ENCODE data around the gene EGR2. TPM values are rescaled to one million over a fixed set of nuclear protein-coding genes. Genes with fewer than 3 reads are reported as not detected.

The EGR2 gene
- total RNA-seq, 1 experiment from 2014 or later: 2.3 TPM

DNA sequence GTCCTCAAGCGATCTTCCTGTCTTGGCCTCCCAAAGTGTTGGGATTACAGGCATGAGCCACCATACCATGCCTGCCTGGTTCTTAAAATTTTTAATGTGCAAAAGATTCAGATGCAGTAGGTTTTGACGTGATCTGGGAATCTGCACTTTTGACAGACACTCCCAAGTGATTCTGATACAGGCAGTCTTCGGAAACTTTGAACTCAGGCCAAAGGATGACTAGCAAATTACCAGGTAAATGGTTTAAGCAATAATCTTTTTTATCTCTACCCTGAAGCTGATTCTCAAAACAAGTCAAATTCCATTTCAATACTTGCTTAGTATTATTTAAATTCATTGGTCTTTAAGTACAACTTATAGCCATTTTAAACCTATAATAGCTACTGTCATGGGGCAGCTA is 14.3 kb downstream of the EGR2 start:
- Histone ChIP-seq H3K4me3 (replicated peaks in 1 of 2; ENCODE audit: low read depth in 1 of 2, low read length in 2 of 2) (no peak overlapping the region), H3K27me3 (ENCODE audit: insufficient read depth, low read length) (peaks cover 25% of the 10 kb centered on the region), H3K27ac (ENCODE audit: low read depth, low read length) (no peak overlapping the region), H3K9me3 (ENCODE audit: control insufficient read depth in 1 of 2, insufficient read depth in 1 of 2, low read depth in 1 of 2, low read length in 2 of 2) (no peaks in the 10 kb centered on the region), H2AFZ (ENCODE audit: low read depth, low read length, poor library complexity, severe bottlenecking) (no peak overlapping the region), H3K36me3 (ENCODE audit: control insufficient read depth in 1 of 2, insufficient read depth in 2 of 2, low read length in 2 of 2) (no peaks in the 10 kb centered on the region), H4K20me1 (ENCODE audit: insufficient read depth) (peaks cover 7% of the 10 kb centered on the region; the same call in 1 of the 2 replicates), H3K4me2 (ENCODE audit: low read length) (no peak overlapping the region), H3K9ac (ENCODE audit: low read length) (no peak overlapping the region), H3K79me2 (ENCODE audit: insufficient read depth, low read length) (peaks cover 20% of the 10 kb centered on the region), H3K9me2 (ENCODE audit: insufficient read depth) (no peaks in the 10 kb centered on the region), H3K4me1 (ENCODE audit: control insufficient read depth in 1 of 2, insufficient read depth in 2 of 2, low read length in 2 of 2) (peaks cover 4 to 16% of the 10 kb centered on the region in 2 experiments; a peak in 3 of 4 replicates)
- intact Hi-C loops (cut with micrococcal nuclease): no loop called here
- CTCF ChIA-PET: no interaction called here
- BruUV-seq (replicated peaks): no TSS peak
- RAD21 ChIA-PET (ENCODE audit: low non-redundant PET in 1 of 2, low total read pairs in 2 of 2, uncharacterized antibody in 2 of 2, unreplicated experiment in 2 of 2): no interaction called here
- DNase-seq (ENCODE audit: low read depth, low spot score): no peak
- no peak for TF ChIP-seq ELF1 (IDR thresholded peaks at IDR 0.05; ENCODE audit: borderline replicate concordance, low read depth)
- TF ChIP-seq CEBPB (IDR thresholded peaks at IDR 0.05; ENCODE audit: low read depth): no peak
- TF ChIP-seq YY1 (IDR thresholded peaks at IDR 0.05; ENCODE audit: extremely low read depth, insufficient replicate concordance, low read depth, low read length): no peak
- no peak for TF ChIP-seq ZNF274 (IDR thresholded peaks at IDR 0.05; ENCODE audit: low read depth, low read length)
- TF ChIP-seq JUND (IDR thresholded peaks at IDR 0.05): no peak
- TF ChIP-seq SRF (IDR thresholded peaks at IDR 0.05; ENCODE audit: low read depth): no peak
- TF ChIP-seq SIN3A (IDR thresholded peaks at IDR 0.05; ENCODE audit: low read depth): no peak
- POLR2A ChIA-PET: no interaction called here
- ATAC-seq: no peak

DNA sequence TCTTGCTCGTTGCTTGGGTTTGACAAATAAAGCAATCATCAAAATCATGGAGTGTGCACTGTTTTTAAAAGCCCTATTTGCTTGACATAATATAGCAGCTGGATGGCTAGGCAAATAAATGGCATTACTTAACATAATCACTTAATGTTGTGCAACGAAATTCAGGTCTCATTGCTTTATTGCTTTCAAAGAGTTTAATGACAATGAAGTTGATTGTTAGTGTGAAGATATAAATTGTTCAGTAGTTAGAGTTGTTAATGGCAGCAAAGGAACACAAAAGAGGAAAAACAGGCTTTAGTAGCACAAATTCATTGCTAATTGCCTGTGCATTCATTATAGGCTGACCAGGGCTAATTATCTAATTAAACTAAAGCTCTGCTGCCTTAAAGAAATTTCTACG is 19.3 kb downstream of the EGR2 start:
- ATAC-seq: no peak
- CTCF ChIA-PET: no interaction called here
- BruUV-seq (replicated peaks): no TSS peak

More for the DNA sequence above, 19.3 kb downstream of the EGR2 start:
- Histone ChIP-seq H3K9ac (ENCODE audit: low read length) (no peak overlapping the region), H3K4me1 (ENCODE audit: control insufficient read depth in 1 of 2, insufficient read depth in 2 of 2, low read length in 2 of 2) (no peaks in the 10 kb centered on the region), H3K27me3 (ENCODE audit: insufficient read depth, low read length) (peaks cover 34% of the 10 kb centered on the region), H3K79me2 (ENCODE audit: insufficient read depth, low read length) (no peaks in the 10 kb centered on the region), H3K9me3 (ENCODE audit: control insufficient read depth in 1 of 2, insufficient read depth in 1 of 2, low read depth in 1 of 2, low read length in 2 of 2) (no peaks in the 10 kb centered on the region), H3K4me2 (ENCODE audit: low read length) (no peak overlapping the region), H3K9me2 (ENCODE audit: insufficient read depth) (no peaks in the 10 kb centered on the region), H3K4me3 (replicated peaks in 1 of 2; ENCODE audit: low read depth in 1 of 2, low read length in 2 of 2) (no peak overlapping the region), H4K20me1 (ENCODE audit: insufficient read depth) (no peaks in the 10 kb centered on the region), H3K36me3 (ENCODE audit: control insufficient read depth in 1 of 2, insufficient read depth in 2 of 2, low read length in 2 of 2) (no peaks in the 10 kb centered on the region), H3K27ac (ENCODE audit: low read depth, low read length) (no peak overlapping the region), H2AFZ (ENCODE audit: low read depth, low read length, poor library complexity, severe bottlenecking) (no peak overlapping the region)
- no peak for DNase-seq (ENCODE audit: low read depth, low spot score)
- intact Hi-C loops (cut with micrococcal nuclease): no loop called here
- POLR2A ChIA-PET: no interaction called here
- RAD21 ChIA-PET (ENCODE audit: low non-redundant PET in 1 of 2, low total read pairs in 2 of 2, uncharacterized antibody in 2 of 2, unreplicated experiment in 2 of 2): no interaction called here
- TF ChIP-seq POLR2AphosphoS5 (IDR thresholded peaks at IDR 0.05; ENCODE audit: low read depth, low read length): no peak
- TF ChIP-seq ZNF274 (IDR thresholded peaks at IDR 0.05; ENCODE audit: low read depth, low read length): no peak
- TF ChIP-seq, protein P1, sequence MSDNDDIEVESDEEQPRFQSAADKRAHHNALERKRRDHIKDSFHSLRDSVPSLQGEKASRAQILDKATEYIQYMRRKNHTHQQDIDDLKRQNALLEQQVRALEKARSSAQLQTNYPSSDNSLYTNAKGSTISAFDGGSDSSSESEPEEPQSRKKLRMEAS (IDR thresholded peaks at IDR 0.05): no peak
- no peak for TF ChIP-seq SRF (IDR thresholded peaks at IDR 0.05; ENCODE audit: low read depth)
- no peak for TF ChIP-seq FOSL1 (IDR thresholded peaks at IDR 0.05; ENCODE audit: low read depth)
- TF ChIP-seq EGR1 (IDR thresholded peaks at IDR 0.05; ENCODE audit: low read depth): no peak
- TF ChIP-seq JUND (IDR thresholded peaks at IDR 0.05): no peak
- TF ChIP-seq, protein P2, sequence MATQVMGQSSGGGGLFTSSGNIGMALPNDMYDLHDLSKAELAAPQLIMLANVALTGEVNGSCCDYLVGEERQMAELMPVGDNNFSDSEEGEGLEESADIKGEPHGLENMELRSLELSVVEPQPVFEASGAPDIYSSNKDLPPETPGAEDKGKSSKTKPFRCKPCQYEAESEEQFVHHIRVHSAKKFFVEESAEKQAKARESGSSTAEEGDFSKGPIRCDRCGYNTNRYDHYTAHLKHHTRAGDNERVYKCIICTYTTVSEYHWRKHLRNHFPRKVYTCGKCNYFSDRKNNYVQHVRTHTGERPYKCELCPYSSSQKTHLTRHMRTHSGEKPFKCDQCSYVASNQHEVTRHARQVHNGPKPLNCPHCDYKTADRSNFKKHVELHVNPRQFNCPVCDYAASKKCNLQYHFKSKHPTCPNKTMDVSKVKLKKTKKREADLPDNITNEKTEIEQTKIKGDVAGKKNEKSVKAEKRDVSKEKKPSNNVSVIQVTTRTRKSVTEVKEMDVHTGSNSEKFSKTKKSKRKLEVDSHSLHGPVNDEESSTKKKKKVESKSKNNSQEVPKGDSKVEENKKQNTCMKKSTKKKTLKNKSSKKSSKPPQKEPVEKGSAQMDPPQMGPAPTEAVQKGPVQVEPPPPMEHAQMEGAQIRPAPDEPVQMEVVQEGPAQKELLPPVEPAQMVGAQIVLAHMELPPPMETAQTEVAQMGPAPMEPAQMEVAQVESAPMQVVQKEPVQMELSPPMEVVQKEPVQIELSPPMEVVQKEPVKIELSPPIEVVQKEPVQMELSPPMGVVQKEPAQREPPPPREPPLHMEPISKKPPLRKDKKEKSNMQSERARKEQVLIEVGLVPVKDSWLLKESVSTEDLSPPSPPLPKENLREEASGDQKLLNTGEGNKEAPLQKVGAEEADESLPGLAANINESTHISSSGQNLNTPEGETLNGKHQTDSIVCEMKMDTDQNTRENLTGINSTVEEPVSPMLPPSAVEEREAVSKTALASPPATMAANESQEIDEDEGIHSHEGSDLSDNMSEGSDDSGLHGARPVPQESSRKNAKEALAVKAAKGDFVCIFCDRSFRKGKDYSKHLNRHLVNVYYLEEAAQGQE (IDR thresholded peaks at IDR 0.05; ENCODE audit: low read depth): no peak
- TF ChIP-seq, protein P3, sequence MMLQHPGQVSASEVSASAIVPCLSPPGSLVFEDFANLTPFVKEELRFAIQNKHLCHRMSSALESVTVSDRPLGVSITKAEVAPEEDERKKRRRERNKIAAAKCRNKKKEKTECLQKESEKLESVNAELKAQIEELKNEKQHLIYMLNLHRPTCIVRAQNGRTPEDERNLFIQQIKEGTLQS (IDR thresholded peaks at IDR 0.05): no peak
- no peak for TF ChIP-seq CBX3 (IDR thresholded peaks at IDR 0.05; ENCODE audit: low read depth)
- no peak for TF ChIP-seq ZFX (IDR thresholded peaks at IDR 0.05)
- TF ChIP-seq SP1 (IDR thresholded peaks at IDR 0.05; ENCODE audit: low read depth): no peak
- no peak for TF ChIP-seq EZH2 (IDR thresholded peaks at IDR 0.05)
- no peak for TF ChIP-seq EZH2phosphoT487 (IDR thresholded peaks at IDR 0.05; ENCODE audit: borderline replicate concordance)
- no peak for TF ChIP-seq TCF7L2 (IDR thresholded peaks at IDR 0.05; ENCODE audit: borderline replicate concordance, extremely low read depth, insufficient read depth, insufficient read length)
- no peak for TF ChIP-seq RAD21 (IDR thresholded peaks at IDR 0.05; ENCODE audit: low read depth)

Measured in HCT116 (cell line).